Vagina (tissue), 2 donors: ENCODE results near the gene ADAMTSL1.

ENCODE experiments used
- CTCF ChIP-seq, 3 experiments: fragments of 450-650 bp in 2 of 3; fragments of 200-600 bp in 1 of 3; sonication (generic) in 1 of 3; IDR thresholded peaks; one replicate each; pipeline ENCODE4 v1.5.1; 2017 to 2019; ENCODE audit warnings: antibody characterized with exemption in 3 of 3, mild to moderate bottlenecking in 2 of 3, moderate library complexity in 2 of 3
- POLR2A ChIP-seq, 2 donors: fragments of 450-650 bp; IDR thresholded peaks; one replicate each; pipeline ENCODE4 v1.6.1; 2017; ENCODE audit warnings: antibody characterized with exemption in 2 of 2, mild to moderate bottlenecking in 2 of 2, moderate library complexity in 2 of 2

GRCh38 chr9:18889550-18889949, 415.6 kb downstream of the ADAMTSL1 start:
- TF ChIP-seq CTCF (IDR thresholded peaks at IDR 0.05) (no peak), POLR2A (IDR thresholded peaks at IDR 0.05) (no peak)
